GM18951 (cell line): ENCODE results near the gene RICTOR.

ENCODE experiments used
- POLR2A ChIP-seq: IDR thresholded peaks from 4 replicates; pipeline ENCODE4 v1.6.1; 2011; ENCODE audit warnings: mild to moderate bottlenecking; ENCODE audit not compliant: insufficient read length, insufficient read depth; ENCODE audit errors: extremely low read depth
- in situ Hi-C: fragments of 300-500 bp; cut with MboI; formaldehyde crosslinking; loops from one replicate; pipeline ENCODE4 v1.12.0; 2022; ENCODE audit warnings: low sequenced_read_pairs, mixed read lengths, inconsistent platforms; ENCODE audit not compliant: unreplicated experiment

The RICTOR gene

DNA sequence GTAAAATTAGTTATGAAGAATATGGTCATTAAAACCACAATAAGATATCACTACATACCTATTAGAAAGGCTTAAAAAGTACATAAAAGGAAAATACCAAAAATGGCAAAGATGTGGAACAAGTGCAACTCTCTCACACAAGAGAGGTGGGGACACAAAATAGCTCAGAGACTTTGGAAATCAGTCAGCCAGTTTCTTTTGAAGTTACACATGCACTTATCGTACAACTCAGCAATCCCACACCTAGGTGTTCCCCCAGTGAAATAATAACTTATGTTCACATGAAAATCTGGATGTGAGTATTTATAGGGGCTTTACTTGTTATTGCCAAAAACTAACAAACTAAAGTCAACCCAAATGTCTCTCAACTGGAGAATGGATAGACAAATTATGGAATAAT lies 9.8 kb upstream of the RICTOR start:
- no peak for TF ChIP-seq POLR2A

DNA sequence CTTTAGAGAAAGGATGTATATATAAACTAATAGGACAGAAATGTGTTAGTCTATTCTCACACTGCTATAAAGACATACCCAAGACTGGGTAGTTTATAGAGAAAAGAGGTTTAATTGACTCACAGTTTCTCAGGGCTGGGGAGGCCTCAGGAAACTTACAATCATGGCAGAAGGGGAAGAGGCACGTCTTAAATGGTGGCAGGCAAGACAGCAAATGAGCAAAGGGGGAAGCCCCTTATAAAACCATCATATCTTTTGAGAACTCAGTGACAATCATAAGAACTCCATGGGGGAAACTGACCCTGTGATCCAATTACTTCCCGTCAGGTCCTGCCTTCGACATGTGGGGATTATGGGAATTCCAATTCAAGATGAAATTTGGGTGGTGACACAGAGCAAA lies 8.8 kb upstream of the RICTOR start:
- no peak for TF ChIP-seq POLR2A
- in situ Hi-C loops = loop anchor here (25.0 kb wide), 2 partner anchors 246 to 646 kb away; partner anchors contain the start of gene OSMR

More for the DNA sequence above, 9.8 kb upstream of the RICTOR start:
- in situ Hi-C loops = loop anchor here (25.0 kb wide), 2 partner anchors 247 to 647 kb away; partner anchors contain the start of gene OSMR

DNA sequence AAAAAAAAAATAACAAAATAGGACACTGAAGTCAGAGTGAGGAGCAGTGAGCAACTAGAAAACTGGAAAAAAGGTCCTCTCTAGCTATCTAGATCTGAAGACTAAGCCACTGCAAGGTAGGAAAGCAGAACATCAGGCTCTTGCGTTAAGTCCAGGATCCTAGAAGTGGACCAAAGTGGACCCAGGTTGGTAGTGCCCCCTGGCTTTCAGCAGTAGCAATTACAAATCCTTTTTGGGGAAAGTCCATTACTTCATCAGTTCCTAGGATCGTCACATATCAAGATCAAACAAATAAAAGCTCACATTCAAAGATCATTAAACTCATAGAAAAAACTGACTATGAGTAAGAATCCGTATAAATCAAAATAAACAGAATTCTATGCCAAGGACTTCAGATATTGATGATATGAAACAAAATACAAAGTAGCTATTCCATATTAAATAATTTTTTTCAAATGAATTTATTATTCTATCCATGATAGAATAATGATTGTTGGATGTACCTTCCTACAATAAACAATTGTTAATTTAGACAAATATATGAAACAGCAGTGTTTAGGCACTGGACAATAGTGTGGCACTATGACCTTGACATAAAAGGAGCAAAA lies 6.5 kb upstream of the RICTOR start:
- in situ Hi-C loops = loop anchor here (25.0 kb wide), 2 partner anchors 243 to 643 kb away; partner anchors contain the start of gene OSMR
- no peak for TF ChIP-seq POLR2A

DNA sequence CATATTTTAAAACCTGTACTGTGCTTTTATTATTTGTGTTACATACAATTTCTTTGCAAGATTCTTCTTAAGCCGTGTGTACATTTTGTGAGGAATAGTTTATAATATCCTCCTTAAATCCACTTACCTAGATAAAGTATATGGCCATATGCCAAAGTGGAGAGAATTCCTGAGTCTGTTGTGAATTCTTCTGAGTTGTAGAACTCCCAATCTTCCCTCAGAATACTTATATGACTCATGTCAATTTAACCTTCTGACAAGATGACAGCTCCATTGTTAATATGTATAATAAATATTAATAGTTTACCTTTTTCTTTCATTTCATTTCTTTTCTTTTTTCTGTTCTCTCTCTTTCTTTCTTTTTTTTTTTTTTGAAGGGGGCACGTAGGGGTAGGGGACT lies 6.0 kb upstream of the RICTOR start:
- in situ Hi-C loops = loop anchor here (25.0 kb wide), 2 partner anchors 243 to 643 kb away; partner anchors contain the start of gene OSMR
- no peak for TF ChIP-seq POLR2A

DNA sequence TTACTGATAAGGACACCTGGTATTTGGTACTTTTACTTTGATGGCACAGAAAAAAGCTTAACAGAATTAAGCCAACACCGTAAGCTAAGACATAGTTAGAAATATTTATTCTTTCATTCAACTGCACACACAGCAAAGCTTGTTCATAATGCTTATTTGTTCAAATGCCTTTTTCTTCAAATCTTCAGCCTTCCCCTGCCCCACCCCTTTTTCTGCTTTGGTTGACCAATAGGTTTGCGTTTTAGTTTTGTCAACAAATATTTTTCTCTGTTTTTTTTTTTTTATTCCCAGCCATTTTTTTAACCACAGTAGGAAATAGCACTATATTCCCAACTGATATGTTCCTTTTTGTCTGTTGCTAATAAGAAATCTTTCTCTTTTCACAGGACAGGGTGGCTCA lies 4.9 kb upstream of the RICTOR start:
- in situ Hi-C loops = loop anchor here (25.0 kb wide), 2 partner anchors 242 to 642 kb away; partner anchors contain the start of gene OSMR
- TF ChIP-seq POLR2A = no peak

DNA sequence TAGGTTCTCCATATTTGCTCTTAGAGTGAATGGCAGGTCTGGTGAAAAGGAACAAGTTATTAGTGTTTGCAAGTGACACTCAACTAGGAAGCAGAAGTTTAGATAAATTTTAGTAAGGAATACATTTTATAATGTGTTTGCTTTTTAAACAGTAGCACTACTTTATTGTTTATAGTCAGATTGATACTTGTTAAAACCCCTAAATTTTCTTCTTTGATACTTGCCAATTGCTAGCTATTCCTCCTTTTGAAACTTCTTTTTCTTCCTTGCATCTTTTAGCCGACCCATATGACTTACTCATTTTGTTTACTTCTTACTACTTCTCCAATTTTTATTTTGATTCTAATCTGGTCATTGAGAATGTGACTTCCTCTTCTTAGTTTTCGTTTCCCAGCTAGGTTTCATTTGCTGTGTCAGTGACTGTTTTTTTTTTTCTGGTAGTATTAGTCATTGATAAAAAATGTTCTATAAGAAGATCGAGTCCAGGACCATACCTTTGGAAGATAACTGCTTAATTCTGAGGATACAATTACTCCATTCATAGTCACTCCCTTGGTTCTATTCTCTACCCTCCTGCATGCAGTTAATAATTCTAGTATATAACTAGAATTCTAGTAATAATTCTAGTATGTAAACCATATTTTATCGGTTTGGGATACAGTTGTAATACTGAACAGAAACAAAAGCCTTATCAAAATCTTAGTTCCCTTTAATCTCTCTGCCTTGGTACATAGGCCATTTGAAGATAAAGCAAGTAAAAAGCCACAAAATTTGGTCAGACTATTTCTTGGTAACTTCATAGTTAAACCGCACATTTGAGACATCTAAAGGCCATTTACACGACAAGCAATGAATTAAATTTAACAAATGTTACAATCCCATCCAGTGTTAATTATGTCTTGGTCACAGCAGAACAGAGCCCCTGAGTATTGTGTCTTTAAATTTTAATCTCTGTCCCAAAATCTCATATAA lies 2.8 kb upstream of the RICTOR start:
- in situ Hi-C loops = loop anchor here (25.0 kb wide), 2 partner anchors 240 to 640 kb away; partner anchors contain the start of gene OSMR

DNA sequence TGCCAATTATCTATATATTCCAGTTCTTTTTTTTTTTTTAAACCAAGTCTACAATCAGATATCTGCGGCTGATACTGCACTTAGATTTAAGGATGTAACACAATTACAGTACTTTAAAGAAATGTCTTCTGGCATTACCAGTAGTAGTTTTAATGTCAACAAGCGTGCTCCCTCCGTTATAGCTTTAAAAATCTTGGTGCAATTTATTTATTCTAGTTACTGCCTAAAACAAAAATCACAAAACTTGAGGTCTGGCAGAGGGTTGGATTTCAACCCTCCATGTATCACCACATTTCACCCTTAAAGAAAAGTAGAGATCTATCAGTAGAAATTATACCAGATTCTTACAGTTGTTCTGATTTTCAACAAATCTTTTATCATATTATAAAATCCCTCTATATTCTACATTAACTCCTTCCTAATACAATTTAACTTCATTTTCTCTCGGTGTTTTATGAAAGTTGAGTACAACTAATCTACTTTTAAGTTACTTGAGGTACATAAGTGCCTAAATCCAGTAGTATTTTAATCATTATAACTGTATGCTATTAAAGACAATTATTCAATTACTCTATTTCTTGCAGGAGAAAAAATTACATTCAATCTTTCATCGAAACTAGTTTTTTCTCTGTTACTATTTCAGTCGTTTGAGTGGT lies 2.0 kb upstream of the RICTOR start:
- TF ChIP-seq POLR2A = no peak
- in situ Hi-C loops = loop anchor here (25.0 kb wide), 2 partner anchors 239 to 639 kb away; partner anchors contain the start of gene OSMR

More for the DNA sequence above, 2.8 kb upstream of the RICTOR start:
- TF ChIP-seq POLR2A = no peak

DNA sequence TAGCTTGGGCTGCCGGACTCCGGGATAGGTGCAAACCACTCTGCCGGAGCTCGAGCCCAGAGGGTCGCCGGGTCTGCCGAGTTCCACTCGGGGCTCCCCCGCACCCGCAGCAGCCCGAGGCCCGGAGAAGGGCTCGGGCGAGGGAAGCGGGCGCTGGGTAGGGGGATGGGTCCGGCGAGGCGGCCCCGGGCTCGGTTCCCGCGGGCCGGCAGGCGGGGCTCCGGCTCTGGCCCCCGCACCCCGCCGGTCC lies 507 bp downstream of the RICTOR start:
- in situ Hi-C loops = no loop called here
- TF ChIP-seq POLR2A = no peak

DNA sequence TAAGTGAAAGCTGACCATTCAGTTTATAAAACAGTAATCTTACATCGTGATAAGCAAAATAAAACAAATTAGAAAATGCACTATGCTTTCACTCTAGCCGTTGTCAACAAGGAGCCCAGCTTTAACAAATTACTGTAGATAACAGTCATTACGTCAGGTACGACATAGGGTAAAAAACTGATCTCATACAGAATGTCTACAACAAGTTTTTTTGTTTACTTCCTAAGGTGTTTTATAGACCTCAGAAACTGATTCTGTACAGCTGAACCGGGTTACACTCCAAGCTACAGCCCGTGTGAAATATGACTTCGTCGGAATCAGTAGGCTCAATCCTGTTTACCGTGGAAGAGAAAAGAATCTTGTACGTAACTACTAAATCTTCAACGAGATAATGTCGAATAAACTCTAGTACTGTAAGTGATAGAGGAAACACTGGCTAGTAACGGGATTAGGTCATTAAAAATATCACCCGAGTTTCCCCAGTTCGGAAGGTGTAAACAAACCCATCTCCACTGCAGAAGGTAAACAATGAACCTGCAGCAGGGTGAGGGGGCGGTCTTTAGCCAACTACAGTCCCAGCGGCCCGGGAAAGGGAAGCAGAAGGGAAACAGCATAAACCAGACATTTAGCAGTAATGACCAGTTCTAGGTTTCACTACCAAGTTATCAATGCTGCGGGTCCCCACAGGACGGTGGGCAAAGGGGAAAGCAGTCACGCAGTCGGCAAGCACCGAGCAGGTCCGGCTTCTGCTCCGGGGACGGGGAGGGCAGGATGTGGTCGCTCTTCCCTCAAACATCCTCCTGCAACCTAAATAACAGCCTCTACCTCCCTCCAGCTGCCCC lies 1.1 kb downstream of the RICTOR start:
- in situ Hi-C loops = no loop called here
- TF ChIP-seq POLR2A = no peak

DNA sequence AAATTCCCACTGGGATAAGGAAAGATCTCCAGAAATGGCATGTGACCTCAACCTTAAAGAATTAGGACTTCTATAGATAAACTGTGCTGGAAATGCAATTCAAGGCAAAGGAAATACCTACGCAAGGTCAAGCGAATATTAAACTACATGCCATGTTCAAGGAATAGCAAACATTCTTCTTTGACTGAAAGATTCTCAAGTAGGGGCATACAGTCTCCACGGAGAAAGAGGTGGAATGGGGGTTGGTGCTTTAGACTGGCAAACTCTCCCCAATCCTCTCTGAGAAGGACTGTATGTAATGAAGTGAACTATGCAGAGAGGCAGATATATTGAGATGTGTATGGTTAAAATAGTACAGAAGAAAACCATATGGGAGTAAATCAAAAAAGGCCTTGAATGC lies 6.1 kb downstream of the RICTOR start:
- in situ Hi-C loops = no loop called here
- TF ChIP-seq POLR2A = no peak

DNA sequence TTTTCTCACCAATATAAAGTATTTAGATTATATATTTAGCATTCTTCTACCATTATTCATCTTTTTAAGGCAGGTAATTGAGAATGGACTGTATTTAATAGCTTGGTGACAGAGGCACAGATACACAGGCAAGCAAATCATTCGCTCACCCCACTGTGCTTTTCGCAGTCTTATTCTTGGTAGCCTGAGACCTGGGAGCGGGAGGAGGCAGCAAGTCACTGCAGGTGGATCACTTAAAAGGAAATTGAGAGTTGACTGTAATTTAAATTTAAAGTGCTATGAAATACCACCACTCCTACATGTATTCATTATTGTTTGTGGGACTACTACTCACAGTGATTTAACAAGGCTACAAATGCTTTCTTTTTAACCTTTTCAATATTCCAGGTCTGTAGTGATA lies 9.7 kb downstream of the RICTOR start:
- in situ Hi-C loops = no loop called here
- no peak for TF ChIP-seq POLR2A

DNA sequence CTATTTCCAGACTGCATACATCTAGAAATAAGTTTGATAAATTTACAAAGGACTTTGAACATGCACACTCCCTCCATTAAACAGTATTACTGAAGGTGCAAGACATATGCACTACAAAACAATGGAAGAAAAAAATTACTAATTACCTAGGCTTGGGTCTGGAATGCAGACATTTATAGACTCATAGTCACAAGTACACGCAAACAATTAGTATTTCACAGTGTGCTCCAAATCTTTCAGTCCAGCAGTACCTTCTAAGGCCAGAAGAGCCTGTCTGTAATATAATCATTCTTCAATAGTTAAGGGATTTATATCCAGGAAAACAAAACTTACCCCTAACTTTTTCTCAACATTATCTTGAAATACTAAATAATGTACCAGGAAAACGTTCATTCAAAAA lies 11.2 kb downstream of the RICTOR start:
- no peak for TF ChIP-seq POLR2A
- in situ Hi-C loops = no loop called here

DNA sequence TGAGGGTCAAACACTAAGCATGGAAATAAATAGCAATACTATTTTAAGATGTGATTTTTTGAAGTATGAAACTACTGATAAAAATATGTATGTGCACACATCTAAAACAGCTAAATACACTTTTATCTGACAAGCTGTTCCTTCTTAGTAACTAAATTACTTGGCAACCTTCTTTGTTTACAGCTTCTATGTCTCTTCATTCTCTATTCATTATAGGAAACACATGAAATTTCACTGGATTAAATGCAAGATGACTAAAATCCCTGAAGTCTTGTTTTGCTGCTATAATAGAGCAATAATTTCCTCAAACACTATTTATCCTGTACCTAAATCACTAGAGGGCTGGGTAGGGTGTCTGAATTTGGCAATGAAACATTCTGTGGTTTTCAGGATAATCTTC lies 11.7 kb downstream of the RICTOR start:
- in situ Hi-C loops = no loop called here
- TF ChIP-seq POLR2A = no peak

DNA sequence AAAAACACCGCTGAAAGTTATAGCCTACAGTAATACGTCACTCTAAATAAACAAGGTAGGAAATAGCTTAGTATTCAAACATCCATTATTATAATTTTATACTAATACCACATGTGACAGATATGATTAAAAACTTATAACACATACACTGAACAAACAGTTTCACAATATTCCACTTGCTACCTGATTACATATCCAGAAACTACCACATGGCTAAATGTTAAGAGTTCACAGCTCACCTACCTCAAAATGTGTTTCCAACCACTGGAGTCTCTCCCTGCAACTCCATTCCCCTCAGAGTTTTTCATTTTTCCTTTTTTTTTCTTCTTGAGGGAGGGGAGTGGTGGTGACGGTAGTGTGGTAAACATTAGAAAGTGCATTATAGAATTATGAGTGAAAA lies 12.1 kb downstream of the RICTOR start:
- in situ Hi-C loops = no loop called here
- no peak for TF ChIP-seq POLR2A
